ACC112 (cell line): Measurements from ENCODE around the gene MPP3.
"Not testable (repeated sequence)": the region's sequence is repeated elsewhere in the genome, so short reads cannot be mapped to it uniquely, and the experiment has no call there.

Experiments
- H2AFZ ChIP-seq: fragments of 200-600 bp; sonication (generic); one replicate; pipeline ENCODE4 v1.6.0; 2017; ENCODE audit warnings: antibody characterized with exemption, low read length; ENCODE audit not compliant: unreplicated experiment
- H3K27ac ChIP-seq: fragments of 200-600 bp; sonication (generic); 2 replicates; pipeline ENCODE4 v1.5.1; 2014; ENCODE audit warnings: low read depth, mild to moderate bottlenecking, antibody characterized with exemption, low read length, moderate library complexity
- H3K27me3 ChIP-seq: fragments of 200-600 bp; sonication (generic); 2 replicates; pipeline ENCODE4 v1.6.1; 2014; ENCODE audit warnings: mild to moderate bottlenecking, antibody characterized with exemption, low read length, moderate library complexity, mixed read lengths; ENCODE audit not compliant: insufficient read depth
- H3K36me3 ChIP-seq: fragments of 200-600 bp; sonication (generic); 2 replicates; pipeline ENCODE4 v1.6.1; 2016; ENCODE audit warnings: mild to moderate bottlenecking, antibody characterized with exemption, low read length, moderate library complexity, mixed read lengths; ENCODE audit not compliant: insufficient read depth
- H3K4me1 ChIP-seq: fragments of 200-600 bp; sonication (generic); one replicate; pipeline ENCODE4 v1.6.1; 2016; ENCODE audit warnings: low read length, mixed read lengths; ENCODE audit not compliant: insufficient read depth, unreplicated experiment, control insufficient read depth
- H3K4me3 ChIP-seq: fragments of 200-600 bp; sonication (generic); 2 replicates; pipeline ENCODE4 v1.5.1; 2014; ENCODE audit warnings: mild to moderate bottlenecking, low read depth, low read length
- H3K79me2 ChIP-seq: fragments of 200-600 bp; sonication (generic); one replicate; pipeline ENCODE4 v1.6.0; 2016; ENCODE audit warnings: low read length; ENCODE audit not compliant: control insufficient read depth, unreplicated experiment, insufficient read depth

MPP3 gene

GRCh38 chr17:43803758-43804157 is 29.2 kb downstream of the MPP3 start:
- Histone ChIP-seq H3K79me2 (no peaks in the 10 kb centered on the region), H3K27ac (no peak overlapping the region), H3K27me3 (no peaks in the 10 kb centered on the region), H2AFZ (no peak overlapping the region), H3K4me1 (peaks cover 4% of the 10 kb centered on the region), H3K4me3 (no peak overlapping the region), H3K36me3 (peaks cover 15% of the 10 kb centered on the region; the same call in 1 of the 2 replicates)

DNA sequence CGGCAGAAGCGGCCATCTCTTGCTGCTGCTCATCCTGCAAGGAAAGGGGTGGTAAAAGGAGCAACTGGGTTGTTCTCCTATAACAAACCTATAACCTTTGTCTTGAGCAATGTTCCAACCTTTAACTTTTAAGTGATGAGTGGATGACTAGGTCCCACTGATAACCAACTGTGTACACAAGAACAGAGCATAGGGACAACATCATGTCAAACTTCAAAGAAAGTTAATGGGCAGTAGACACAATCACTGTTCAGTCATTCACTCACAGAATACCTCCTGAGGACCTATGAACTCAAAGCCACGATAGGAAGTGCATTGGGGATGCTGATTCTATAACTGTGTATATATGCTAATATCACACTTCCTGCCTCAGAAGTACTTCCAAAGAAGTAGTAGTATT is 31.1 kb downstream of the MPP3 start:
- H3K4me1 ChIP-seq = peaks cover 4% of the 10 kb centered on the region
- H3K79me2 ChIP-seq = no peaks in the 10 kb centered on the region
- H2AFZ ChIP-seq = no peak overlapping the region
- H3K27me3 ChIP-seq = no peaks in the 10 kb centered on the region
- H3K36me3 ChIP-seq = peaks cover 7% of the 10 kb centered on the region; the same call in 1 of the 2 replicates
- H3K4me3 ChIP-seq = no peak overlapping the region
- no peak overlapping the region for H3K27ac ChIP-seq

DNA sequence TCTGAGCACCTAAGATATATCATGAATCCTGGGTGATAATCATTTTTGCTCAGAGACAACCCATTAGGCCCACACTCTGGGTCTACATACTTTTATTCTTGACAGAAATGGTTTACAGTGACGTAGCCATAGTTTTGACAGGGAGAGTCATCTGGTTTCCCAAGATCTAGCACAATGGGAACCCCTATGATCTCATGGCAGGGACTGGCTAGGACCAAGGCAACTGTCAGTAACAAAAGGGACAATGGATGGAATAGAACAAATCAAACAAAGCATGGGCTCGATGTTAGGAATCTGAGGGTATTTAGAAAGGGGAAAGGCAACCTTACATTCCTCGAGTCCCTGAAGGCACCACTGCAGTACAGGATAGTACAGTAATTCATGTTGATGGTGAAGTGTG is 32.2 kb downstream of the MPP3 start:
- Histone ChIP-seq H3K36me3 (peaks cover 7% of the 10 kb centered on the region; the same call in 1 of the 2 replicates), H3K4me1 (peaks cover 4% of the 10 kb centered on the region), H2AFZ (no peak overlapping the region), H3K79me2 (no peaks in the 10 kb centered on the region), H3K27ac (no peak overlapping the region), H3K4me3 (no peak overlapping the region), H3K27me3 (no peaks in the 10 kb centered on the region)

DNA sequence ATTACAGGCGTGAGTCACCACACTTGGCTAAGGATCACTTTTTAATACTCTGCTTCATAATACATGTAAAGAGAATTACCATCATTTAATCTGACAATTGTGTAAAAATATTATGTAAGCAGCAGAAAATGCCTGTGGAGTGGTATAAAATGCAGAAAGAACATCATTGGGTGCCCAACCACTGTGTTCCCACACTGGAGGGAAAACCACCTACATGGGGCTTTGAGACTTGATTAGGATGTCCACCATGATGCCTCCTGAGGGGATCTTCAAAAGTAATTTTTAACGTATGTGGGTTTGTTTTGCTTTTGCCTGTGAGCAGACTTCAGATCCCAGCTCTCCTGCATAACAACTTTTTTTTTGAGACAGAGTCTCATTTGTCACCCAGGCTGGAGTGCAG is 33.9 kb downstream of the MPP3 start:
- Histone ChIP-seq H3K4me3 (no peak overlapping the region), H3K79me2 (no peaks in the 10 kb centered on the region), H2AFZ (no peak overlapping the region), H3K4me1 (peaks cover 2% of the 10 kb centered on the region), H3K36me3 (0 out of 2 replicates have a peak, but pooled peaks cover 3% of the 10 kb centered on the region), H3K27ac (no peak overlapping the region), H3K27me3 (no peaks in the 10 kb centered on the region)

- H3K27ac ChIP-seq, H3K36me3 ChIP-seq, H3K4me1 ChIP-seq, H2AFZ ChIP-seq, H3K79me2 ChIP-seq, H3K4me3 ChIP-seq, H3K27me3 ChIP-seq: not testable (repeated sequence)
Measured at GRCh38 chr17:43798024-43798423, 34.9 kb downstream of the MPP3 start.

DNA sequence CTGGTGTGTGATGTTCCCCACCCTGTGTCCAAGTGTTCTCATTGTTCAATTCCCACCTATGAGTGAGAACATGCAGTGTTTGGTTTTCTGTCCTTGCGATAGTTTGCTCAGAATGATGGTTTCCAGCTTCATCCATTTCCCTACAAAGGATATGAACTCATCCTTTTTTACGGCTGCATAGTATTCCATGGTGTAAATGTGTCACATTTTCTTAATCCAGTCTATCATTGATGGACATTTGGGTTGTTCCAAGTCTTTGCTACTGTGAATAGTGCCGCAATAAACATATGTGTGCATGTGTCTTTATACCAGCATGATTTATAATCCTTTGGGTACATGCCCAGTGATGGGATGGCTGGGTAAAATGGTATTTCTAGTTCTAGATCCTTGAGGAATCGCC is 40.3 kb downstream of the MPP3 start:
- not testable (repeated sequence) for H2AFZ ChIP-seq, H3K4me1 ChIP-seq, H3K27me3 ChIP-seq, H3K36me3 ChIP-seq, H3K79me2 ChIP-seq, H3K4me3 ChIP-seq, H3K27ac ChIP-seq

DNA sequence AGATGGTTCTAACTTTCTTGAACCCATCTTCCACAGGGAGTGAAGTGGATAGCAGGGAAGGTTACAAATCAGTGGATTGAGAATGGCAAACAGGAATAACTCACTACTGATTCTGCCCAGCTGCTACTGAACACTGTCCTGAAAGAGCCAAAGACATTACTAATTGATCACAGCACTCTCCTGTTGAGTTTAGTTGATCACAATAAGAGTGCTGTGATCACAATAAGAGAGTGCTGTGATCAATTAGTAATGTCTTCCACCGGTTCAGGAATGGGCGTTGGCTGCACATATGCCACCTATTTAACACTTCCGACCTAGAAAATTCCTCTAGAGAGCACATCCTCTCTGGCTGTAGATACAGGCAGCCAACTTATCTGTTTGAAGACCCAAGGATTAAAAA is 41.4 kb downstream of the MPP3 start:
- Histone ChIP-seq H3K79me2 (no peaks in the 10 kb centered on the region), H3K36me3 (no peaks in the 10 kb centered on the region), H3K27ac (no peak overlapping the region), H3K4me3 (no peak overlapping the region), H3K4me1 (peaks cover 4% of the 10 kb centered on the region), H2AFZ (no peak overlapping the region), H3K27me3 (no peaks in the 10 kb centered on the region)

DNA sequence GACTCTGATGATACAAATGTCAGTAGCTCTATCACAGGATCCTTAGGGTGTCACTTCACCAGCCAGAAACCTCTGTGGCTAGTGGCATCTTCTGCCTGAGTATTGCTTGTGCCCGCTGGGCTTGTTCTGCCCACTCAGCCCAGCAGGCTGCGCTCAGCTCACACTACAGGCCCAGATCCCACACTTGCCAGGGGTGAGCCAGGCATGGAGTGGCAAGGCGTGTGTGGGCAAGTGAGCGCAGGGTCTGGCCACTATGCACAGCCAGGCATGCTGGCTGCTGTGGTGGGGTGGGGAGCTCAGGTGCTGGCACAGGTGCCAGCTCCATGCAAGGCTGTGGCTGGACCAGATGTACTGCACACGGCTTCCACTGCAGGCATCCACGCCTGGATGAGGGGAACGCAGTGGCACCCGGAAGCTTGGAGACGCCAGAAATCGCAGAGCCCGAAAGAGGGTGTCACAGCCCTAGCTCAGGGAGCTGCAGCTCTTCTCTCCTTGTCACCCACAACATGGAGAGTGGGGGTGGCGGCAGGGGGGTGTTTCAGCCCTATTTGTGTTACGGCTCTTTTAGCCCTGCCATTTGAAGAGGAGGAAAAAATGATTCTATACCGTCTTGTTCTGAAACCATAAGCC is 42.5 kb downstream of the MPP3 start:
- H3K4me3 ChIP-seq = no peak overlapping the region
- no peaks in the 10 kb centered on the region for H3K36me3 ChIP-seq
- no peaks in the 10 kb centered on the region for H3K79me2 ChIP-seq
- no peak overlapping the region for H3K27ac ChIP-seq
- H3K4me1 ChIP-seq = peaks cover 4% of the 10 kb centered on the region
- no peaks in the 10 kb centered on the region for H3K27me3 ChIP-seq
- no peak overlapping the region for H2AFZ ChIP-seq

DNA sequence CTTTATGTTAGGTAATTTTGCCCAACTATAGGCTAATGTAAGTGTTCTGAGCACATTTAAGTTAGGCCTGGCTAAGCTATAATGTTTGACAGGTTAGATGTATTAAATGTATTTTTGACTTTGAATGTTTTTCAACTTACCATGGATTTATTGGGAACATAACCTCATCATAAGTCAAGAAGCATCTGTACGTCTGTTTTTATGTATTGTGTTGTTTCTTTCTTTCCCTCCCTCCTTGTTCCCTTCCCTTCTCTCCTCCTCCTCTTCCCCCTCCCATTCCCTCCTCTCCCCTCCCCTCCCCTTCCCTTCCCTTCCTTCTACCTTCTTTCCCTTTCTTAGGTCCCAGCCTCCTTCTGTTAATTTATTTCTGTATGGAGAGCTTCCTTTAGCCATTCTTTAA is 43.5 kb downstream of the MPP3 start:
- no peak overlapping the region for H3K27ac ChIP-seq
- H3K79me2 ChIP-seq = no peaks in the 10 kb centered on the region
- H3K4me1 ChIP-seq = peaks cover 11% of the 10 kb centered on the region
- no peaks in the 10 kb centered on the region for H3K36me3 ChIP-seq
- H2AFZ ChIP-seq = no peak overlapping the region
- no peaks in the 10 kb centered on the region for H3K27me3 ChIP-seq
- H3K4me3 ChIP-seq = no peak overlapping the region

DNA sequence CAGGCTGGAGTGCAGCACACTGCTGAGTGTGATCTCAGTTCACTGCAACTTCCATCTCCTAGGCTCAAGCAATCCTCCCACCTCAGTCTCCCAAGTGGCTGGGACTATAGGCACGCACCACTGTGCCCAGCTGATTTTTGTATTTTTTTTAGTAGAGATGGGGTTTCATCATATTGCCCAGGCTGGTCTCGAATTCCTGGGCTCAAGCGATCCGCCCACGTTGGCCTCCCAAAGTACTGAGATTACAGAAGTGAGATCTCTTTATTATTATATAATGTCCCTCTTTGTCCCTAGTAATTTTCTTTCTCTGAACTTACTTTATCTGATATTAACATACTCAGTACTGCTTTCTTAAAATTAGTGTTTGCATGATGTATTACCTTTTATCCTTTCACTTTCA is 44.4 kb downstream of the MPP3 start:
- Histone ChIP-seq H3K4me1 (peaks cover 20% of the 10 kb centered on the region), H3K36me3 (no peaks in the 10 kb centered on the region), H3K79me2 (no peaks in the 10 kb centered on the region), H2AFZ (no peak overlapping the region), H3K27ac (no peak overlapping the region), H3K4me3 (no peak overlapping the region), H3K27me3 (no peaks in the 10 kb centered on the region)

GRCh38 chr17:43787728-43788127 is 45.2 kb downstream of the MPP3 start:
- H3K36me3 ChIP-seq = no peaks in the 10 kb centered on the region
- H3K27ac ChIP-seq = no peak overlapping the region
- H3K27me3 ChIP-seq = no peaks in the 10 kb centered on the region
- peaks cover 28% of the 10 kb centered on the region for H3K4me1 ChIP-seq
- H3K79me2 ChIP-seq = no peaks in the 10 kb centered on the region
- no peak overlapping the region for H2AFZ ChIP-seq
- H3K4me3 ChIP-seq = no peak overlapping the region
